Keratinocyte (primary cell): Measurements from ENCODE around the gene VEGFA.

Source experiments
- EZH2 ChIP-seq: IDR thresholded peaks from one replicate; pipeline ENCODE4 v1.6.1; 2012; ENCODE audit warnings: inconsistent platforms, mild to moderate bottlenecking, low read length, moderate library complexity
- TF ChIP-seq, protein P1 (sequence below), 3 experiments: IDR thresholded peaks in 1 of 3; conservative IDR thresholded peaks in 1 of 3; optimal IDR thresholded peaks in 1 of 3; 2 replicates in 2 of 3; 3 replicates in 1 of 3; pipeline versions ENCODE3 to v1.5.1; 2011; ENCODE audit warnings: low read length in 3 of 3, mild to moderate bottlenecking in 3 of 3, moderate library complexity in 2 of 3, control low read depth in 1 of 3, inconsistent platforms in 1 of 3; ENCODE audit not compliant: insufficient read depth in 2 of 3; ENCODE audit errors: extremely low read depth in 1 of 3

DNA sequence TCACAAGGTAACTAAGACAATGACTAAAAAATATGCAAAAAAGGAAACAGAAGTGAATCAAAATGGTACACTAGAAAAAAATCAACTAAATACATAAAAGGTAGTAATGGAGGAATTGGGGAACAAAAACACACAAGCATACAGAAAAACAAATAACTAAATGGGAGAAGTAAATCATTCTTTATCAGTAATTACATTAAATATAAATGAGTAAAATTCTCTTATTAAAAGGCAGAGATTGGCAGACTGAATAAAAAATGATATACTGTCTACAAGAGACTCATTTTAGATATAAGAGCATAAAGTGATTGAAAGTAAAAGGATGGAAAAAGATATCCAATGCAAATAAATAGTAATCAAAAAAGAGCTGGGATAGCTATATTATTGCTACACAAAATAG, 39.4 kb upstream of the VEGFA start:
- TF ChIP-seq, protein P1, sequence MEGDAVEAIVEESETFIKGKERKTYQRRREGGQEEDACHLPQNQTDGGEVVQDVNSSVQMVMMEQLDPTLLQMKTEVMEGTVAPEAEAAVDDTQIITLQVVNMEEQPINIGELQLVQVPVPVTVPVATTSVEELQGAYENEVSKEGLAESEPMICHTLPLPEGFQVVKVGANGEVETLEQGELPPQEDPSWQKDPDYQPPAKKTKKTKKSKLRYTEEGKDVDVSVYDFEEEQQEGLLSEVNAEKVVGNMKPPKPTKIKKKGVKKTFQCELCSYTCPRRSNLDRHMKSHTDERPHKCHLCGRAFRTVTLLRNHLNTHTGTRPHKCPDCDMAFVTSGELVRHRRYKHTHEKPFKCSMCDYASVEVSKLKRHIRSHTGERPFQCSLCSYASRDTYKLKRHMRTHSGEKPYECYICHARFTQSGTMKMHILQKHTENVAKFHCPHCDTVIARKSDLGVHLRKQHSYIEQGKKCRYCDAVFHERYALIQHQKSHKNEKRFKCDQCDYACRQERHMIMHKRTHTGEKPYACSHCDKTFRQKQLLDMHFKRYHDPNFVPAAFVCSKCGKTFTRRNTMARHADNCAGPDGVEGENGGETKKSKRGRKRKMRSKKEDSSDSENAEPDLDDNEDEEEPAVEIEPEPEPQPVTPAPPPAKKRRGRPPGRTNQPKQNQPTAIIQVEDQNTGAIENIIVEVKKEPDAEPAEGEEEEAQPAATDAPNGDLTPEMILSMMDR (optimal IDR thresholded peaks at IDR 0.05 in 1 of 3, IDR thresholded peaks at IDR 0.05 in 1 of 3, conservative IDR thresholded peaks at IDR 0.05 in 1 of 3; ENCODE audit: extremely low read depth in 1 of 3, insufficient read depth in 2 of 3, low read length in 3 of 3), result no peak
- TF ChIP-seq EZH2, result no peak
